Activated CD4-positive, alpha-beta T cell treated with anti-CD3 and anti-CD28 coated beads, Interleukin-2, Interleukin-6, amounts not matched to agents 100 ng/mL and 50 ng/mL, durations not matched to agents 16 hours and 8 hours (primary cell): ENCODE measurements around the gene COL15A1.

ENCODE experiments used
- DNase-seq: peaks from one replicate; pipeline ENCODE4 v3.0.0-alpha.2; 2020

COL15A1 gene

GRCh38 chr9:99019510-99020331 is 76.0 kb downstream of the COL15A1 start:
- no peak for DNase-seq

- DNase-seq: no peak
These were observed 77.2 kb downstream of the COL15A1 start for GRCh38 chr9:99020786-99021436.

GRCh38 chr9:99021512-99021911 is 77.8 kb downstream of the COL15A1 start:
- no peak for DNase-seq

GRCh38 chr9:99023231-99023630 is 79.5 kb downstream of the COL15A1 start:
- no peak for DNase-seq

- DNase-seq: no peak
These were observed 80.1 kb downstream of the COL15A1 start for GRCh38 chr9:99023831-99024230.

GRCh38 chr9:99024959-99025358 is 81.3 kb downstream of the COL15A1 start:
- DNase-seq: no peak

- DNase-seq: no peak
These were observed 82.0 kb downstream of the COL15A1 start for GRCh38 chr9:99025616-99026270.

- DNase-seq: no peak
These were observed 82.7 kb downstream of the COL15A1 start for GRCh38 chr9:99026271-99026955.

GRCh38 chr9:99026956-99027298 is 83.2 kb downstream of the COL15A1 start:
- no peak for DNase-seq

- no peak for DNase-seq
These were observed 83.7 kb downstream of the COL15A1 start for GRCh38 chr9:99027443-99027842.

GRCh38 chr9:99029083-99029645 is 85.5 kb downstream of the COL15A1 start:
- no peak for DNase-seq

GRCh38 chr9:99030092-99030511 is 86.4 kb downstream of the COL15A1 start:
- no peak for DNase-seq

- DNase-seq: no peak
These were observed 87.0 kb downstream of the COL15A1 start for GRCh38 chr9:99030610-99031109.

- DNase-seq: no peak
These were observed 87.6 kb downstream of the COL15A1 start for GRCh38 chr9:99031319-99031718.

GRCh38 chr9:99031994-99032393 is 88.3 kb downstream of the COL15A1 start:
- DNase-seq: no peak

- DNase-seq: no peak
These were observed 90.4 kb downstream of the COL15A1 start for GRCh38 chr9:99034149-99034548.

- DNase-seq: no peak
These were observed 91.6 kb downstream of the COL15A1 start for GRCh38 chr9:99035313-99035712.

GRCh38 chr9:99037769-99038483 is 94.2 kb downstream of the COL15A1 start:
- DNase-seq: no peak

GRCh38 chr9:99038484-99038820 is 94.7 kb downstream of the COL15A1 start:
- no peak for DNase-seq

- DNase-seq: no peak
These were observed 95.9 kb downstream of the COL15A1 start for GRCh38 chr9:99039505-99040182.

GRCh38 chr9:99040251-99040900 is 96.7 kb downstream of the COL15A1 start:
- DNase-seq: no peak
